Astrocyte of the cerebellum (primary cell): ENCODE results near the gene NYAP2.

ENCODE experiments used
- DNase-seq: peaks from one replicate; pipeline ENCODE4 v3.0.0-alpha.2; 2011; ENCODE audit warnings: low read depth
- H3K4me3 ChIP-seq: 2 replicates; pipeline ENCODE4 v1.5.1; 2011; ENCODE audit warnings: mild to moderate bottlenecking, low read depth, low read length, moderate library complexity
- in situ Hi-C: cut with HindIII; loops from 2 replicates; pipeline ENCODE4 v1.10.0; 2017; ENCODE audit warnings: low sequenced_read_pairs
- TF ChIP-seq, protein P1 (sequence below): IDR thresholded peaks from 2 replicates; pipeline ENCODE4 v1.5.1; 2012; ENCODE audit warnings: low read length, low read depth, moderate library complexity, mild to moderate bottlenecking; ENCODE audit errors: missing control alignments

NYAP2 gene

DNA sequence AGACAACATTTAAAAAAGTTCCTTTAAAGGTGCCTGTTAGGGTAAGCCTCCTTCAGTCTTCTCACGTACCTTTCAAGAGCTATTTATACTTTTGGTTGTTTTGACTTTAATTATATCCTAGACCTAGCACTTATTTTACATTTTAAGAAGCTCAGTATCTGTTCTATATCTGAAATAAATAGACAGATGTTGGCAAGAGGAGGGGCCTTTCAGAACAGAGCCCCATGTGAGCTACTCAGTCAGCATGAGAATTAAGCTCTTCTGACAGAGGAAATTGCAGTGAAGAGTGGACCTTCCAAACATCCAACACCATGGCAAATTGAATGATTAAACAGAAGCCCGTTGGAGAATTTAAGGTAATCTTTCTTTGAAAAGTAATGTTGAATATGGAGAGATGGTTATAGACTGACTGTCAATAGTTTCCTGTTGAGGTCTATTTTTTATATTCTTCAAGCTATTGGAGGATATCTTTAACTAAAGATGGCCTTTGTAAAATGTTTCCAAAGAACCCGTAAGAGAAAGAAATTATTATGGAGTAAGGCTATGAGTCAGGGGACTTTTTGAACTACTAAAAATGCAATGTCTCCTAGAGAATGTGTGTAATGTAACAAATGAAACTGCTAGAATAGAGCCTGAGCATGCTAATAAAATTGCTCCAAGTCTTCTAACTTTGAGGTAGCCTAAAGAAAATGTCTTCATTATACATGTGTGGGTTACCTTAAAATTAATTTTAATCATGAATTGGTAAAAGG is 17.3 kb downstream of the NYAP2 start:
- DNase-seq = no peak
- no peak overlapping the region for H3K4me3 ChIP-seq
- in situ Hi-C loops = no loop called here

DNA sequence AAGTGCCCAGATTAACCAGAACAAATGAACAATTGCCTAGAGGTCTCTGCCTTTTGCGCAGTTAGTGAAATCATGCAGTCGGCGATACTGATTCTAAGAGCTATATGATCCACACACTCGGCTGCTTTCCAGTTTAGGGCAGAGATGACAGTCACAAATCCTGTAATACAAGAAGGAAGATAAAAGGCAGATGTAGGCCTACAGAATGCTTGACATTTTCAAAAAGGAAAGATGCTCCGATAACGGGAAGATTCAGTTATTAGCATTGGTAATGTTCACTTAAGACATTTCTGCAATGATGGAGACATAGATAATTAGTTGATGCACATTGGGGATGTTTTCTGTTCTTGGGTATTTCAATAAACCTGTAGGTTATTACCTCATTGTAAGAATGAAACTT is 19.5 kb downstream of the NYAP2 start:
- TF ChIP-seq, protein P1, sequence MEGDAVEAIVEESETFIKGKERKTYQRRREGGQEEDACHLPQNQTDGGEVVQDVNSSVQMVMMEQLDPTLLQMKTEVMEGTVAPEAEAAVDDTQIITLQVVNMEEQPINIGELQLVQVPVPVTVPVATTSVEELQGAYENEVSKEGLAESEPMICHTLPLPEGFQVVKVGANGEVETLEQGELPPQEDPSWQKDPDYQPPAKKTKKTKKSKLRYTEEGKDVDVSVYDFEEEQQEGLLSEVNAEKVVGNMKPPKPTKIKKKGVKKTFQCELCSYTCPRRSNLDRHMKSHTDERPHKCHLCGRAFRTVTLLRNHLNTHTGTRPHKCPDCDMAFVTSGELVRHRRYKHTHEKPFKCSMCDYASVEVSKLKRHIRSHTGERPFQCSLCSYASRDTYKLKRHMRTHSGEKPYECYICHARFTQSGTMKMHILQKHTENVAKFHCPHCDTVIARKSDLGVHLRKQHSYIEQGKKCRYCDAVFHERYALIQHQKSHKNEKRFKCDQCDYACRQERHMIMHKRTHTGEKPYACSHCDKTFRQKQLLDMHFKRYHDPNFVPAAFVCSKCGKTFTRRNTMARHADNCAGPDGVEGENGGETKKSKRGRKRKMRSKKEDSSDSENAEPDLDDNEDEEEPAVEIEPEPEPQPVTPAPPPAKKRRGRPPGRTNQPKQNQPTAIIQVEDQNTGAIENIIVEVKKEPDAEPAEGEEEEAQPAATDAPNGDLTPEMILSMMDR = no peak
- in situ Hi-C loops = no loop called here
- no peak for DNase-seq
- H3K4me3 ChIP-seq = no peak overlapping the region

More for the DNA sequence above, 17.3 kb downstream of the NYAP2 start:
- TF ChIP-seq, protein P1 = no peak

GRCh38 chr2:225422145-225422544 is 22.6 kb downstream of the NYAP2 start:
- H3K4me3 ChIP-seq = no peak overlapping the region
- TF ChIP-seq, protein P1 = no peak
- DNase-seq = no peak
- in situ Hi-C loops = no loop called here

GRCh38 chr2:225425284-225425683 is 25.8 kb downstream of the NYAP2 start:
- no peak overlapping the region for H3K4me3 ChIP-seq
- in situ Hi-C loops = no loop called here
- TF ChIP-seq, protein P1 = no peak
- no peak for DNase-seq

GRCh38 chr2:225428360-225428759 is 28.9 kb downstream of the NYAP2 start:
- no peak for DNase-seq
- no peak overlapping the region for H3K4me3 ChIP-seq
- TF ChIP-seq, protein P1 = no peak
- in situ Hi-C loops = no loop called here

GRCh38 chr2:225429717-225430116 is 30.2 kb downstream of the NYAP2 start:
- TF ChIP-seq, protein P1 = no peak
- in situ Hi-C loops = no loop called here
- no peak overlapping the region for H3K4me3 ChIP-seq
- DNase-seq = peak; percentile 13
